ENCODE results near the gene TSSC4.

DNA sequence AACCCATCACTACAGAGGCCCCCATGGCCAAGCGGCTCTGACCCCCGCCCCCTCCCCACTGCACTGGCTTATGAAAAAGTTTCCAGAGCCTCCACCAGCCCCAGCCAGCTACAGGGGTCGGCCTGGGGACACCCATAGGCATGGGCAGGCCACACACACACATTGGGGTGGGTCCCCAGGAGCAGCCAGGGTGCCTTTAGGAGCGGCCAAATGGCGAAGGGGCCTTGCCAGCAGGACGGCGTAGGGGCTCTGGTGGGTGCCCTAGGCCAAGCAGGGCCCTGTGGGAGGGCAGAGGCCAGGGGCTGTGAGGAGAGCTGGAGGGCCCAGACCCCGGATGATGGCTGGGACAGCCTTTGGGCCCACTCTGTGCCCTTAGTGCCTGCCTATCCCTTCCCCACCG lies 10.1 kb downstream of the TSSC4 start:
- TF ChIP-seq, protein P1, sequence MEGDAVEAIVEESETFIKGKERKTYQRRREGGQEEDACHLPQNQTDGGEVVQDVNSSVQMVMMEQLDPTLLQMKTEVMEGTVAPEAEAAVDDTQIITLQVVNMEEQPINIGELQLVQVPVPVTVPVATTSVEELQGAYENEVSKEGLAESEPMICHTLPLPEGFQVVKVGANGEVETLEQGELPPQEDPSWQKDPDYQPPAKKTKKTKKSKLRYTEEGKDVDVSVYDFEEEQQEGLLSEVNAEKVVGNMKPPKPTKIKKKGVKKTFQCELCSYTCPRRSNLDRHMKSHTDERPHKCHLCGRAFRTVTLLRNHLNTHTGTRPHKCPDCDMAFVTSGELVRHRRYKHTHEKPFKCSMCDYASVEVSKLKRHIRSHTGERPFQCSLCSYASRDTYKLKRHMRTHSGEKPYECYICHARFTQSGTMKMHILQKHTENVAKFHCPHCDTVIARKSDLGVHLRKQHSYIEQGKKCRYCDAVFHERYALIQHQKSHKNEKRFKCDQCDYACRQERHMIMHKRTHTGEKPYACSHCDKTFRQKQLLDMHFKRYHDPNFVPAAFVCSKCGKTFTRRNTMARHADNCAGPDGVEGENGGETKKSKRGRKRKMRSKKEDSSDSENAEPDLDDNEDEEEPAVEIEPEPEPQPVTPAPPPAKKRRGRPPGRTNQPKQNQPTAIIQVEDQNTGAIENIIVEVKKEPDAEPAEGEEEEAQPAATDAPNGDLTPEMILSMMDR (IDR thresholded peaks at IDR 0.05): no peak
- no peak for TF ChIP-seq POLR2A (IDR thresholded peaks at IDR 0.05)

Measured in uterus (tissue), 2 donors.